ENCODE data around the gene MYH6.
"Not testable (repeated sequence)": the region's sequence is repeated elsewhere in the genome, so short reads cannot be mapped to it uniquely, and the experiment has no call there.

Gene MYH6

GRCh38 chr14:23414254-23414653 lies 6.2 kb upstream of the MYH6 start:
- no peak for DNase-seq

GRCh38 chr14:23413681-23414080 lies 5.6 kb upstream of the MYH6 start:
- DNase-seq: no peak

- no peak for DNase-seq
Measured at GRCh38 chr14:23411563-23412525, 3.8 kb upstream of the MYH6 start.

GRCh38 chr14:23409966-23410635 lies 2.0 kb upstream of the MYH6 start:
- DNase-seq: no peak

GRCh38 chr14:23409475-23409874 lies 1.4 kb upstream of the MYH6 start:
- no peak for DNase-seq

GRCh38 chr14:23408307-23408630 lies 196 bp upstream of the MYH6 start:
- DNase-seq: no peak

- no peak for DNase-seq
Measured at GRCh38 chr14:23406725-23407355, 1.2 kb downstream of the MYH6 start.

- peak; percentile 3 to 10 for DNase-seq
Measured at GRCh38 chr14:23406244-23406643, 1.8 kb downstream of the MYH6 start.

- DNase-seq: no peak
Measured at GRCh38 chr14:23405516-23406025, 2.5 kb downstream of the MYH6 start.

GRCh38 chr14:23405096-23405495 lies 3.0 kb downstream of the MYH6 start:
- DNase-seq: no peak

GRCh38 chr14:23404331-23404900 lies 3.7 kb downstream of the MYH6 start:
- DNase-seq: no peak

GRCh38 chr14:23403908-23404307 lies 4.2 kb downstream of the MYH6 start:
- DNase-seq: no peak

GRCh38 chr14:23403139-23403438 lies 5.0 kb downstream of the MYH6 start:
- no peak for DNase-seq

- no peak for DNase-seq
Measured at GRCh38 chr14:23402296-23403138, 5.6 kb downstream of the MYH6 start.

- DNase-seq: no peak
Measured at GRCh38 chr14:23401291-23401690, 6.8 kb downstream of the MYH6 start.

GRCh38 chr14:23400496-23401149 lies 7.5 kb downstream of the MYH6 start:
- DNase-seq: not testable (repeated sequence)

- no peak for DNase-seq
Measured at GRCh38 chr14:23399591-23399990, 8.5 kb downstream of the MYH6 start.

- DNase-seq: no peak
Measured at GRCh38 chr14:23399136-23399535, 8.9 kb downstream of the MYH6 start.

- DNase-seq: no peak
Measured at GRCh38 chr14:23398348-23398747, 9.7 kb downstream of the MYH6 start.

GRCh38 chr14:23396781-23397407 lies 11.2 kb downstream of the MYH6 start:
- DNase-seq: no peak

GRCh38 chr14:23396126-23396525 lies 11.9 kb downstream of the MYH6 start:
- no peak for DNase-seq

Measured in hippocampal formation (tissue), 2 donors.